HT-29 (cell line): ENCODE results near the gene RIT1. TPM values are rescaled to one million over a fixed set of nuclear protein-coding genes. Genes with fewer than 3 reads are reported as not detected.

Source experiments
- DNase-seq: peaks from one replicate; pipeline ENCODE4 v3.0.0-alpha.2; 2015; ENCODE audit warnings: low spot score
- total RNA-seq: library from RNA; depleted of rRNA; stranded (reverse); fragments of >200 nt; shearing (Covaris generic); gene quantifications from 2 replicates; pipeline ENCODE4 v1.2.3, GENCODE V29; 2014; rRNA removed

RIT1 gene, protein sequence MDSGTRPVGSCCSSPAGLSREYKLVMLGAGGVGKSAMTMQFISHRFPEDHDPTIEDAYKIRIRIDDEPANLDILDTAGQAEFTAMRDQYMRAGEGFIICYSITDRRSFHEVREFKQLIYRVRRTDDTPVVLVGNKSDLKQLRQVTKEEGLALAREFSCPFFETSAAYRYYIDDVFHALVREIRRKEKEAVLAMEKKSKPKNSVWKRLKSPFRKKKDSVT
- 6.5 and 14.8 TPM in 2 replicates for total RNA-seq

GRCh38 chr1:155911156-155912055, at the start of gene RIT1:
Gene RIT1 (minus strand): TSS chr1:155911349. CDS start chr1:155910761, 588 bp downstream.
- peak; percentile 89 for DNase-seq

GRCh38 chr1:155960081-155960745, 49.1 kb upstream of the RIT1 start:
- no peak for DNase-seq

- DNase-seq, result no peak
These were observed 46.3 kb upstream of the RIT1 start for GRCh38 chr1:155957411-155957915.

GRCh38 chr1:155954645-155955044, 43.5 kb upstream of the RIT1 start:
- DNase-seq, result no peak

DNA sequence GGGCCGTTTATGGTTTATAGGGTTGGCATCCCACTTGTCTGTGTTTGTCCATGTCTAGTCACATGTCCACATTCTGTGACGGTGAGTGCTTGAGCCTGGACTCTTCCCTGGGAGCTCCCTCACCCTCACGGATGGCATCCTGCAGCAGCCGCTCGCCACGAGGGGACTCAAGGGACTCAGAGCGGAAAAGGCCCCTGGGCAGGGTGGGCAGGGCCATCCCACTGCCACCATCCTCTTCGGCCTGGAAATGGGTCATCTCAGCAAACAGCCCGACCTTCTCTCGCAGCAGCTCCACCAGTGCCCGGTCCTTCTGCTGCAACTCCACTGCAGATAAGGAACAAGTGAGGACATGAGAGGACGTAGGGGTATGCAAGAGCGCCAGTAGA, 41.3 kb upstream of the RIT1 start:
- DNase-seq, result no peak

DNA sequence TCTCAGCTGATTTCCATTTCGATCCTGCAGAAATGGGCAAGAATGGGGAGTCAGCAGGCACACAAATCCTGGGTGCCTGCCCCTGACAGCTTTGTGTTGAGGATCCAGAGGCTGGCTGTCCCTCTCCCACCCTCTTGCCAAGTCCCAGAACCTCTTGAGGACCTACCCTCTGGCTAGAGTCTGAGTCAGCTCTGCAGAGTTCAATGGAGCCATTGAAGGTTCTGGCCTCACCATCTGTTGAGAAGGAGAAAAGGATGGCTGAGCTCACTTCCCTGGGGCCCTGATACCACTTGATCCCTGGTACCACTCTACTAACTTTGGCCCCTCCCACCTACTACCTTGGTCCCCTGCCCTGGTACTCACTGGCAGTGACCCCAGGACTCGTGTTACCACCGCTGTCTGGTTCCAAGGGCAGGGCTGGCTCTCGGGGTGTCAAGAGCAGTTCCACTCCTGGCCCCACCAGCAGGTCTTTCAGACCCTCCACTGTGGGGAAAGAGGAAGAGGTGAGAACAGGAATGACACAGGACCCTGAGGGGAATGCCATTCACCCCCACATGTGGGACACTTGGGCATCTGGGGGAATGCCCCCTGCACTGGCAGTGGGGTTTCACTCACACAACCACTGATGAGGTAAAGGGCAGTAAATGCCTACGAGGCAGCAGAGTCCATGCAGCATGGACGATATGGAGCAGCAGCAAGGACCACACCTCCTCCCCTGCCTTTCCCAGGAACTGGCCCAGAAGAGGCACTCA, 40.8 kb upstream of the RIT1 start:
- DNase-seq, result no peak

- DNase-seq, result no peak
These were observed 39.7 kb upstream of the RIT1 start for GRCh38 chr1:155950829-155951228.

DNA sequence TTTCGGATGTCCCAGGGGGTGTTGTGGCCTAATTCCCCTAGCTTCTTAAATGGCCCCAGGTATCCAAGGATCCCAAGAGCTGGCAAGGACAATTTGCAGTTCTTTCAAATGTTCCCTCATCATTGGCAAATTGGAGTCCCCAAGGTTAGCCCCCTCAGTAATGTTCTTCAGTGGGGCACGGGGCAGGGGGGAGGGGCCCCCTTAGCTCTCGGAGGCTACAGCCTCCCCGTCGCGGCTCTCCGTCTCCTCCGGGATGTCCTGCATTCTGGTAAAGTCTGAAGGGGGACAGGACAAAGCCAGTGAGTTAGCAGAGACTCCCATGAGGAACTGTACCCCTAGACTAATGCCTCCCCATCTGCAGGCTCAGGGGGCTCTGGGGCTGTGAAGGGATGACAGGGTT, 36.6 kb upstream of the RIT1 start:
- DNase-seq, result no peak

- DNase-seq, result no peak
These were observed 36.1 kb upstream of the RIT1 start for GRCh38 chr1:155947292-155947691.

- no peak for DNase-seq
These were observed 35.6 kb upstream of the RIT1 start for GRCh38 chr1:155946633-155947219.

DNA sequence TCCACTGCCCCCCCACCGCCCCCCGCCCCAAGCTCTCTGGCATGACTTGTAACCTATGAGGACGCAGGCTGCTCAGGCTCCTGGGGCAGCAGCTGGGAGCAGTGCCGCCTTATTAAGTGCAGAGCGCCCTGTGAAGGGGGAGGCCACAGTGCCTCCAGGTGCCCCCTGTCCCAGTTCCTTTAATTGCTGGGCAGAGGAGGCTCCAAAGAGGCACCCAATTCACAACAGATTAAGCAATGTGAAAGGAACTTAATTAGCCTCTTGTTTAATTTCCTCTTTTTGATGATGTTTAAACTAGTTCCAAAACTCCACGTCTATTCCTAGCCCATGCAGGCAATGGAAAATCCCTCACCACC, 33.3 kb upstream of the RIT1 start:
- no peak for DNase-seq

DNA sequence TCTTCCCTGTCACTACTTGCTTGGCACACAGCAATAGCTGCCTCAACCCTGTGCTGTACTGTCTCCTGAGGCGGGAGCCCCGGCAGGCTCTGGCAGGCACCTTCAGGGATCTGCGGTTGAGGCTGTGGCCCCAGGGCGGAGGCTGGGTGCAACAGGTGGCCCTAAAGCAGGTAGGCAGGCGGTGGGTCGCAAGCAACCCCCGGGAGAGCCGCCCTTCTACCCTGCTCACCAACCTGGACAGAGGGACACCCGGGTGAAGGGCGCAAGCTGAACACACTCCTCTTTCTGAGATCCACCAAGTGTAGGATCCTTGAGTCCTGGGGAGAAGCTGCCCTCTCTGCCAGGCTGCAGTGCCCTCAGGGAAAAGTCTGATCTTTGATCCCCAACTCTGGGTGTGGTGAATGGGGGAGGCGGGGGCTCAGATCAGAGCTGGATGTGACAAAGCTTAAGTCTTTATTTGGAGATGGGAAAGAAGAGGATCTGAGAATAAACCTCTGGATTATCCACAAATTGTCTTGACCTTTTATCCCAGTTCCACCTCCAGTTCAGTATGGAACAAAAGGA, 31.5 kb upstream of the RIT1 start:
- peak; percentile 53 for DNase-seq

- DNase-seq, result no peak
These were observed 30.8 kb upstream of the RIT1 start for GRCh38 chr1:155941845-155942531.

GRCh38 chr1:155940993-155941844, 30.1 kb upstream of the RIT1 start, which contains the start of gene RXFP4:
Gene RXFP4 (plus strand): TSS chr1:155941638. CDS start chr1:155941710, 72 bp downstream.
- peak; percentile 74 for DNase-seq

GRCh38 chr1:155940482-155940992, 29.4 kb upstream of the RIT1 start:
- DNase-seq, result peak; percentile 88

- peak; percentile 79 for DNase-seq
These were observed 27.1 kb upstream of the RIT1 start for GRCh38 chr1:155938220-155938627.

- DNase-seq, result no peak
These were observed 23.9 kb upstream of the RIT1 start for GRCh38 chr1:155934936-155935590.
